Caco-2 (cell line): ENCODE results near the gene SPR. TPM values are rescaled to one million over a fixed set of nuclear protein-coding genes. Genes with fewer than 3 reads are reported as not detected.

Experiments used
- BruUV-seq: library from RNA; stranded (reverse); fragments of 400-500 nt; replicated peaks from 2 replicates; lab custom pipeline; 2021; lab: Mats Ljungman, UMichigan
- CTCF ChIA-PET: fragments of 300-600 bp; sonication (Branson Sonifier 250); formaldehyde crosslinking; loops from one replicate; lab custom pipeline; 2022; ENCODE audit warnings: antibody characterized with exemption; lab: Charles Lee
- POLR2A ChIA-PET: fragments of 300-600 bp; sonication (Branson Sonifier 250); formaldehyde crosslinking; loops from one replicate; lab custom pipeline; 2022; ENCODE audit warnings: antibody characterized with exemption; lab: Charles Lee
- DNase-seq, 2 experiments: peaks; one replicate each; pipeline versions ENCODE4 v3.0.0 to v3.0.0-alpha.2; 2020 to 2022
- H3K27me3 ChIP-seq: replicated peaks from 2 replicates; pipeline ENCODE4 v1.6.0; 2011; ENCODE audit warnings: low read length; ENCODE audit not compliant: control insufficient read depth, insufficient read depth
- H3K36me3 ChIP-seq: 2 replicates; pipeline ENCODE4 v1.5.1; 2011; ENCODE audit warnings: low read length; ENCODE audit not compliant: control insufficient read depth, insufficient read depth
- H3K4me1 ChIP-seq: fragments of 250-450 bp; sonication (Bioruptor Pico); 2 replicates; pipeline ENCODE4 v1.5.1; 2020; ENCODE audit warnings: mild to moderate bottlenecking
- H3K4me3 ChIP-seq: 2 replicates; pipeline ENCODE4 v1.5.1; 2011; ENCODE audit warnings: low read depth, mild to moderate bottlenecking, control low read depth, low read length
- H3K9me3 ChIP-seq: fragments of 250-450 bp; sonication (Bioruptor Pico); 2 replicates; pipeline ENCODE4 v1.5.1; 2020; ENCODE audit warnings: mild to moderate bottlenecking, moderate library complexity
- H3K27ac Mint-ChIP-seq: one replicate; pipeline ENCODE4 v1.8.0; 2022; ENCODE audit warnings: mixed read lengths; ENCODE audit not compliant: unreplicated experiment
- H3K27me3 Mint-ChIP-seq: one replicate; pipeline ENCODE4 v1.8.0; 2022; ENCODE audit warnings: mixed read lengths; ENCODE audit not compliant: insufficient read depth, unreplicated experiment
- H3K36me3 Mint-ChIP-seq: one replicate; pipeline ENCODE4 v1.8.0; 2022; ENCODE audit warnings: mild to moderate bottlenecking, mixed read lengths; ENCODE audit not compliant: insufficient read depth, unreplicated experiment
- H3K4me1 Mint-ChIP-seq: one replicate; pipeline ENCODE4 v1.8.0; 2022; ENCODE audit warnings: low read depth, mixed read lengths; ENCODE audit not compliant: unreplicated experiment
- H3K4me3 Mint-ChIP-seq: one replicate; pipeline ENCODE4 v1.8.0; 2022; ENCODE audit warnings: mild to moderate bottlenecking, moderate library complexity, mixed read lengths; ENCODE audit not compliant: unreplicated experiment
- H3K9me3 Mint-ChIP-seq: one replicate; pipeline ENCODE4 v1.8.0; 2022; ENCODE audit warnings: mixed read lengths; ENCODE audit not compliant: unreplicated experiment
- intact Hi-C: fragments of 100-400 bp; cut with micrococcal nuclease; formaldehyde crosslinking; loops from one replicate; pipeline ENCODE4 v1.10.0; 2022; ENCODE audit not compliant: unreplicated experiment
- total RNA-seq: library from RNA; stranded (reverse); gene quantifications from 2 replicates; pipeline ENCODE4 v1.2.3, GENCODE V29; 2022
- TF ChIP-seq, protein P1 (sequence below), 2 experiments: fragments of 200-600 bp in 1 of 2; IDR thresholded peaks; 1 replicate in 1 of 2; 2 replicates in 1 of 2; pipeline versions ENCODE4 v1.5.1 to v1.8.0; 2011 to 2022; ENCODE audit warnings: antibody characterized with exemption in 1 of 2, control low read depth in 1 of 2, inconsistent platforms in 1 of 2, low read depth in 1 of 2, low read length in 1 of 2, mild to moderate bottlenecking in 1 of 2, moderate library complexity in 1 of 2; ENCODE audit not compliant: insufficient read depth in 1 of 2, severe bottlenecking in 1 of 2, unreplicated experiment in 1 of 2

Gene SPR
- total RNA-seq, 1 experiment from 2014 or later = 49.6 TPM

DNA sequence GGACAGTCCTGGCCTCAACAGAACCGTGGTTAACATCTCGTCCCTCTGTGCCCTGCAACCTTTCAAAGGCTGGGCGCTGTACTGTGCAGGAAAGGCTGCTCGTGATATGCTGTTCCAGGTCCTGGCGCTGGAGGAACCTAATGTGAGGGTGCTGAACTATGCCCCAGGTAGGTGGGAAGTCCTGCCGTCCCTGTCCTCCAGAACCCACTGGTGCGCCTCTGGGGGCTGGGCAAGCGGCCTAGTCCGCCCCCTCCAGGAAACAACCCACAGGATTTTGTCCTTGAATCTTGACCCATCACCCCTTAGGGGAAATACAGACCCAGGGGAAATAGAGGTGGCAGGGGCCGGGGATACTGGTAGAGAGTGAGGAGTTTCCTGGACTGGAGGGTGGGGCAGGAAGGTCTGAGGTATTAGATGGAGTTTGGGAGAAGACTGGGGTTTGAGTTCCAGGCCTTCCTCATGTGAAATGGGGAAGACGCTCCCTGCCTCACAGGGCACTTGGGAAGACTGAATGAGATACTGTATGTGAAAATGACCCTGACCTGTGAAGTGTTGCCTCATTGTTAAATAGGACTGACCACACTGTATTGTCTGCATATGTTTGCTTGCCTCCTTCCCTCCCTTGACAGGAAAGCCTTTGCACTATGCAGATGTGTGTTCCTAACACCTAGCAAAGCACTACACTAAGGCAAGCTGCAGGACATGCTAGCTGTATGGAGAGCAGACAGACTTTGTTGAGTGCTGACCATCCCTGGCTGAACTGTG lies 1.4 kb downstream of the SPR start:
- POLR2A ChIA-PET = no interaction called here
- peak overlapping the region; percentile 80 for H3K4me3 ChIP-seq
- Mint-ChIP-seq H3K27ac (no peak overlapping the region), H3K4me3 (peak overlapping the region; percentile 85), H3K27me3 (no peaks in the 10 kb centered on the region), H3K36me3 (peaks cover 10% of the 10 kb centered on the region), H3K4me1 (peaks cover 7% of the 10 kb centered on the region), H3K9me3 (no peaks in the 10 kb centered on the region)
- no peaks in the 10 kb centered on the region for H3K9me3 ChIP-seq
- CTCF ChIA-PET = interaction anchor here (0.6 to 2.9 kb wide), 10 partner anchors 17 to 324 kb away, joined by 3 to 18 read pairs (median 4); partner anchors contain the start of genes EMX1 and SFXN5
- TF ChIP-seq, protein P1, sequence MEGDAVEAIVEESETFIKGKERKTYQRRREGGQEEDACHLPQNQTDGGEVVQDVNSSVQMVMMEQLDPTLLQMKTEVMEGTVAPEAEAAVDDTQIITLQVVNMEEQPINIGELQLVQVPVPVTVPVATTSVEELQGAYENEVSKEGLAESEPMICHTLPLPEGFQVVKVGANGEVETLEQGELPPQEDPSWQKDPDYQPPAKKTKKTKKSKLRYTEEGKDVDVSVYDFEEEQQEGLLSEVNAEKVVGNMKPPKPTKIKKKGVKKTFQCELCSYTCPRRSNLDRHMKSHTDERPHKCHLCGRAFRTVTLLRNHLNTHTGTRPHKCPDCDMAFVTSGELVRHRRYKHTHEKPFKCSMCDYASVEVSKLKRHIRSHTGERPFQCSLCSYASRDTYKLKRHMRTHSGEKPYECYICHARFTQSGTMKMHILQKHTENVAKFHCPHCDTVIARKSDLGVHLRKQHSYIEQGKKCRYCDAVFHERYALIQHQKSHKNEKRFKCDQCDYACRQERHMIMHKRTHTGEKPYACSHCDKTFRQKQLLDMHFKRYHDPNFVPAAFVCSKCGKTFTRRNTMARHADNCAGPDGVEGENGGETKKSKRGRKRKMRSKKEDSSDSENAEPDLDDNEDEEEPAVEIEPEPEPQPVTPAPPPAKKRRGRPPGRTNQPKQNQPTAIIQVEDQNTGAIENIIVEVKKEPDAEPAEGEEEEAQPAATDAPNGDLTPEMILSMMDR (IDR thresholded peaks at IDR 0.05; ENCODE audit: insufficient read depth in 1 of 2, low read depth in 1 of 2, low read length in 1 of 2, severe bottlenecking in 1 of 2, unreplicated experiment in 1 of 2) = no peak
- DNase-seq = no peak
- intact Hi-C loops = loop anchor here (1.0 to 5.0 kb wide), 2 partner anchors 117 to 379 kb away; no protein-coding TSS in a partner anchor
- no peaks in the 10 kb centered on the region for H3K27me3 ChIP-seq
- peaks cover 21% of the 10 kb centered on the region for H3K4me1 ChIP-seq
- no peaks in the 10 kb centered on the region; the same call in 1 of the 2 replicates for H3K36me3 ChIP-seq
- no TSS peak for BruUV-seq

DNA sequence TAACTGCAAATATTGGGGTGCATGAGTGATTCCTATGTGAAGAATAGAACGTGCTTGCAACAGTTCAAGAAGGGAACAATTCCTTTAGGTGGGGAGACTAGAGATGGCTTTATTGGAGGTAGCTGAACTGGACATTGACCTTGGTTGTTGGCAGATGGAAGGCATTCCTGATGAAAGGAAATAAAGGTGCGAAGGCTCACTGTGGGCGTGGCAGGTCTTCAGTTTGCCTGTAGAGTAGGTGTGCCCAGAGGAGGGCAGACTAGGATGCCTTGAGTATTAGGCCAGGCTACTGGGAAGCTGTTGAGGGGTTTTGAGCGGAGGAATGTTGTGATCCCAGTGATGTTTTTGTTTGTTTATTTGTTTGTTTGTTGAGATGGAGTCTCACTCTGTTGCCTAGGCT lies 2.8 kb downstream of the SPR start:
- H3K27me3 Mint-ChIP-seq = no peaks in the 10 kb centered on the region
- peaks cover 7% of the 10 kb centered on the region for H3K4me1 Mint-ChIP-seq
- BruUV-seq = no TSS peak
- POLR2A ChIA-PET = interaction anchor here (0.6 kb wide), 1 partner anchor 322 kb away, joined by 9 read pairs; no protein-coding TSS in a partner anchor
- Histone ChIP-seq H3K9me3 (no peaks in the 10 kb centered on the region), H3K27me3 (no peaks in the 10 kb centered on the region), H3K4me1 (peaks cover 21% of the 10 kb centered on the region), H3K36me3 (no peaks in the 10 kb centered on the region; the same call in 1 of the 2 replicates), H3K4me3 (no peak overlapping the region)
- H3K36me3 Mint-ChIP-seq = peaks cover 10% of the 10 kb centered on the region
- H3K9me3 Mint-ChIP-seq = no peaks in the 10 kb centered on the region
- TF ChIP-seq, protein P1 (IDR thresholded peaks at IDR 0.05; ENCODE audit: insufficient read depth in 1 of 2, low read depth in 1 of 2, low read length in 1 of 2, severe bottlenecking in 1 of 2, unreplicated experiment in 1 of 2) = no peak
- CTCF ChIA-PET = interaction anchor here (0.5 to 1.1 kb wide), 5 partner anchors 84 to 684 kb away, joined by 3 to 4 read pairs (median 3); no protein-coding TSS in a partner anchor
- no peak for DNase-seq
- no peak overlapping the region for H3K4me3 Mint-ChIP-seq
- H3K27ac Mint-ChIP-seq = no peak overlapping the region
- intact Hi-C loops = loop anchor here (5.0 kb wide), 1 partner anchor 377 kb away; no protein-coding TSS in a partner anchor

DNA sequence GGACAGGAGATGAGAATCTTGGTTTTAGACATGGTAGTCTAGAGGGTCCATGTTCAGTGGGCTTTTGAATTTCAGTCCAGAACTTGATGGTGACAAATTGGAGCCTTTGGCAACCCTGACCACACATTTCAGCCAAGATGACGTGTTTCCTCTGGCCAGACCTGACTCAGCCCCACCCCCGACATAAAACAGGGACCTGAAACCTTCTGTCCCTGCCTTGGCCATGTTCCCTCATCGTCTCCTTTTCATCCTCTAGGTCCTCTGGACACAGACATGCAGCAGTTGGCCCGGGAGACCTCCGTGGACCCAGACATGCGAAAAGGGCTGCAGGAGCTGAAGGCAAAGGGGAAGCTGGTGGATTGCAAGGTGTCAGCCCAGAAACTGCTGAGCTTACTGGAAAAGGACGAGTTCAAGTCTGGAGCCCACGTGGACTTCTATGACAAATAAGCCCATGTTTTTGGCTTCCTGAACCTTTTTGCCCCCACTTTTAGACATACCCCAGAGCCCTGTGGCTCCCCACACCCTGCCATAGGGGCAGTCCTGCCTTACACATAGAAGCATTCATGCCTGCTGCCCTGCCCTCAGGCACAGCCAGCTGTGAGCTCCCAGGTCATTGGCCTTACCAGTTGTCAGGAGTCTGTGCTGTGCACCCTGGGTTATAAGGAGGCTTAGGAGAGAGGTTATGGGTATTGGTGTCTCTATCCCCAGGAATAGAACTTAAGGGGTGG lies 4.0 kb downstream of the SPR start:
- Mint-ChIP-seq H3K4me1 (peaks cover 14% of the 10 kb centered on the region), H3K9me3 (no peaks in the 10 kb centered on the region), H3K36me3 (peaks cover 10% of the 10 kb centered on the region), H3K27ac (no peak overlapping the region), H3K4me3 (no peak overlapping the region), H3K27me3 (no peaks in the 10 kb centered on the region)
- no peak for DNase-seq
- no peak overlapping the region for H3K4me3 ChIP-seq
- CTCF ChIA-PET = interaction anchor here (0.6 to 3.0 kb wide), 3 partner anchors 42 to 292 kb away, joined by 3 to 62 read pairs (median 14); no protein-coding TSS in a partner anchor
- POLR2A ChIA-PET = no interaction called here
- no peaks in the 10 kb centered on the region for H3K27me3 ChIP-seq
- no TSS peak for BruUV-seq
- intact Hi-C loops = no loop called here
- no peaks in the 10 kb centered on the region; the same call in 1 of the 2 replicates for H3K36me3 ChIP-seq
- peaks cover 12% of the 10 kb centered on the region for H3K4me1 ChIP-seq
- TF ChIP-seq, protein P1 (IDR thresholded peaks at IDR 0.05; ENCODE audit: insufficient read depth in 1 of 2, low read depth in 1 of 2, low read length in 1 of 2, severe bottlenecking in 1 of 2, unreplicated experiment in 1 of 2) = no peak
- H3K9me3 ChIP-seq = no peaks in the 10 kb centered on the region
